ENCODE measurements around the gene ZIC4. TPM values are rescaled to one million over a fixed set of nuclear protein-coding genes. Genes with fewer than 3 reads are reported as not detected.

Gene ZIC4
- total RNA-seq, 3 donors from 2014 or later (not counting 1 experiment from before 2014, with no cell fraction given) = not detected

GRCh38 chr3:147415286-147415685 lies 8.9 kb upstream of the ZIC4 start:
- no peak for TF ChIP-seq CTCF (IDR thresholded peaks at IDR 0.05)
- peaks cover 39% of the 10 kb centered on the region for H3K36me3 Mint-ChIP-seq
- Histone ChIP-seq H3K36me3 (ENCODE audit: control insufficient read depth, insufficient read depth, low read length) (no peaks in the 10 kb centered on the region), H3K4me3 (ENCODE audit: low read length) (no peak overlapping the region), H3K27me3 (ENCODE audit: control insufficient read depth, insufficient read depth, low read length) (peaks cover 73% of the 10 kb centered on the region), H3K9me3 (ENCODE audit: control insufficient read depth, insufficient read depth, low read length) (peaks cover 28% of the 10 kb centered on the region), H3K4me1 (ENCODE audit: control insufficient read depth, insufficient read depth, low read length) (peaks cover 24% of the 10 kb centered on the region), H3K27ac (ENCODE audit: low read length) (no peak overlapping the region)
- H3K9me3 Mint-ChIP-seq = peaks cover 5 to 13% of the 10 kb centered on the region in 2 donors
- DNase-seq = no peak
- peaks cover 7 to 18% of the 10 kb centered on the region in 2 donors for H3K4me1 Mint-ChIP-seq
- intact Hi-C loops (cut with micrococcal nuclease) = no loop called here
- H3K27me3 Mint-ChIP-seq (ENCODE audit: low read depth in 2 of 2) = peaks cover 64 to 68% of the 10 kb centered on the region in 2 donors
- 12% methylated on average over 5 of the region's 6 CpGs for WGBS (ENCODE audit: insufficient coverage)
- no peak overlapping the region for H3K27ac Mint-ChIP-seq
- H3K4me3 Mint-ChIP-seq = no peak overlapping the region
- no peak for ATAC-seq

- H3K27ac ChIP-seq (ENCODE audit: low read length) = no peak overlapping the region
- H3K9me3 ChIP-seq (ENCODE audit: control insufficient read depth, insufficient read depth, low read length) = peaks cover 21% of the 10 kb centered on the region
- no peak for DNase-seq
- TF ChIP-seq CTCF (IDR thresholded peaks at IDR 0.05) = no peak
- WGBS (ENCODE audit: insufficient coverage) = 15% methylated on average over 13 of the region's 18 CpGs
- ATAC-seq = no peak
- peaks cover 7 to 18% of the 10 kb centered on the region in 2 donors for H3K4me1 Mint-ChIP-seq
- H3K4me3 Mint-ChIP-seq = peak overlapping the region; percentile 45
- no peaks in the 10 kb centered on the region for H3K36me3 ChIP-seq (ENCODE audit: control insufficient read depth, insufficient read depth, low read length)
- H3K4me3 ChIP-seq (ENCODE audit: low read length) = no peak overlapping the region
- peaks cover 58 to 69% of the 10 kb centered on the region in 2 donors for H3K27me3 Mint-ChIP-seq (ENCODE audit: low read depth in 2 of 2)
- H3K9me3 Mint-ChIP-seq = peaks cover 5 to 10% of the 10 kb centered on the region in 2 donors
- peaks cover 66% of the 10 kb centered on the region for H3K27me3 ChIP-seq (ENCODE audit: control insufficient read depth, insufficient read depth, low read length)
- H3K27ac Mint-ChIP-seq = no peak overlapping the region
- H3K36me3 Mint-ChIP-seq = peaks cover 39% of the 10 kb centered on the region
- intact Hi-C loops (cut with micrococcal nuclease) = no loop called here
- H3K4me1 ChIP-seq (ENCODE audit: control insufficient read depth, insufficient read depth, low read length) = peaks cover 25% of the 10 kb centered on the region
These were observed 8.2 kb upstream of the ZIC4 start for GRCh38 chr3:147414390-147415138.

GRCh38 chr3:147413686-147414389 lies 7.5 kb upstream of the ZIC4 start:
- 9% methylated on average over 13 of the region's 24 CpGs for WGBS (ENCODE audit: insufficient coverage)
- H3K27me3 ChIP-seq (ENCODE audit: control insufficient read depth, insufficient read depth, low read length) = peaks cover 64% of the 10 kb centered on the region
- H3K4me3 Mint-ChIP-seq = peak overlapping the region; percentile 49
- ATAC-seq (no peak), DNase-seq (no peak)
- peaks cover 15% of the 10 kb centered on the region for H3K9me3 ChIP-seq (ENCODE audit: control insufficient read depth, insufficient read depth, low read length)
- peaks cover 59 to 74% of the 10 kb centered on the region in 2 donors for H3K27me3 Mint-ChIP-seq (ENCODE audit: low read depth in 2 of 2)
- no peak overlapping the region for H3K4me3 ChIP-seq (ENCODE audit: low read length)
- no peaks in the 10 kb centered on the region for H3K36me3 ChIP-seq (ENCODE audit: control insufficient read depth, insufficient read depth, low read length)
- H3K9me3 Mint-ChIP-seq = peaks cover 5 to 10% of the 10 kb centered on the region in 2 donors
- H3K27ac Mint-ChIP-seq = no peak overlapping the region
- H3K4me1 ChIP-seq (ENCODE audit: control insufficient read depth, insufficient read depth, low read length) = peaks cover 25% of the 10 kb centered on the region
- no peak overlapping the region for H3K27ac ChIP-seq (ENCODE audit: low read length)
- intact Hi-C loops (cut with micrococcal nuclease) = no loop called here
- TF ChIP-seq CTCF (IDR thresholded peaks at IDR 0.05) = no peak
- peaks cover 7 to 18% of the 10 kb centered on the region in 2 donors for H3K4me1 Mint-ChIP-seq
- H3K36me3 Mint-ChIP-seq = peaks cover 43% of the 10 kb centered on the region
